Testis (tissue), 3 donors: ENCODE results near the gene COL13A1. TPM values are rescaled to one million over a fixed set of nuclear protein-coding genes. Genes with fewer than 3 reads are reported as not detected.

Source experiments
- DNase-seq: peaks from one replicate; pipeline ENCODE4 v3.0.0-alpha.2; 2019
- H3K27ac ChIP-seq, 2 donors: fragments of 200-600 bp; sonication (generic); one replicate each; pipeline ENCODE4 v1.5.1; 2019
- H3K27me3 ChIP-seq: fragments of 200-600 bp; sonication (generic); one replicate; pipeline ENCODE4 v1.5.1; 2019
- H3K36me3 ChIP-seq: fragments of 200-600 bp; sonication (generic); one replicate; pipeline ENCODE4 v1.5.1; 2017; ENCODE audit warnings: low read depth; ENCODE audit errors: missing control alignments
- H3K4me1 ChIP-seq: fragments of 200-600 bp; sonication (generic); one replicate; pipeline ENCODE4 v1.5.1; 2019
- H3K4me3 ChIP-seq, 2 donors: fragments of 200-600 bp; sonication (generic); one replicate each; pipeline ENCODE4 v1.5.1; 2017 to 2019
- H3K9me3 ChIP-seq: fragments of 200-600 bp; sonication (generic); one replicate; pipeline ENCODE4 v1.5.1; 2017
- CTCF ChIP-seq, 3 experiments: fragments of 450-650 bp in 2 of 3; fragments of 200-600 bp in 1 of 3; sonication (generic) in 1 of 3; IDR thresholded peaks; one replicate each; pipeline ENCODE4 v1.5.1; 2016 to 2019; ENCODE audit warnings: antibody characterized with exemption in 3 of 3, mild to moderate bottlenecking in 2 of 3, moderate library complexity in 1 of 3
- POLR2A ChIP-seq: fragments of 450-650 bp; IDR thresholded peaks from one replicate; pipeline ENCODE4 v1.6.1; 2017; ENCODE audit warnings: antibody characterized with exemption, mild to moderate bottlenecking, moderate library complexity
- WGBS, 2 donors: methylation state at CpG; one replicate each; pipeline ENCODE4 v1.1.5; 2018; 5-methylcytosine and 5-hydroxymethylcytosine counted together
- intact Hi-C: fragments of 100-400 bp; cut with DNase I; formaldehyde crosslinking; loops from one replicate; pipeline ENCODE4 v1.15.1; 2023; ENCODE audit warnings: low total_unique reads
- polyA plus RNA-seq: library from polyadenylated mRNA; stranded (reverse); fragments of 350-450 nt; fragmentation: Illumina TruSeq; extraction: RNeasy Lipid Tissue Mini Kit (QIAGEN cat#74804); gene quantifications from one replicate; pipeline ENCODE4 v1.2.3, GENCODE V29; 2014; ENCODE audit warnings: low read depth, low replicate concordance; ENCODE audit not compliant: insufficient read depth
- total RNA-seq, 2 donors: library from RNA; depleted of rRNA; stranded (reverse); fragments of >200 nt; gene quantifications; one replicate each; pipeline ENCODE4 v1.2.3, GENCODE V29; 2016

The COL13A1 gene
- total and polyA plus RNA-seq, 3 donors from 2014 or later: 0.94 to 2.5 (median 1.5) TPM

GRCh38 chr10:69884024-69884367, 82.3 kb downstream of the COL13A1 start:
- TF ChIP-seq CTCF (IDR thresholded peaks at IDR 0.05) (no peak), POLR2A (no peak)
- H3K4me1 ChIP-seq: peaks cover 6% of the 10 kb centered on the region
- no peaks in the 10 kb centered on the region for H3K27me3 ChIP-seq
- no peaks in the 10 kb centered on the region for H3K36me3 ChIP-seq
- no peak for DNase-seq
- no peak overlapping the region for H3K4me3 ChIP-seq
- intact Hi-C loops: no loop called here
- 91% methylated on average over 3 of the region's 3 CpGs for WGBS, 2 donors
- H3K27ac ChIP-seq: no peak overlapping the region
- H3K9me3 ChIP-seq: no peaks in the 10 kb centered on the region

GRCh38 chr10:69884686-69885085, 83.0 kb downstream of the COL13A1 start:
- no peak for TF ChIP-seq CTCF (IDR thresholded peaks at IDR 0.05)
- Histone ChIP-seq H3K36me3 (no peaks in the 10 kb centered on the region), H3K27me3 (no peaks in the 10 kb centered on the region), H3K4me1 (peaks cover 5% of the 10 kb centered on the region), H3K9me3 (no peaks in the 10 kb centered on the region), H3K4me3 (no peak overlapping the region), H3K27ac (no peak overlapping the region)
- no peak for DNase-seq
- intact Hi-C loops: no loop called here
- 92 to 93% methylated on average over 5 of the region's 5 CpGs for WGBS, 2 donors

- Histone ChIP-seq H3K4me1 (no peaks in the 10 kb centered on the region), H3K9me3 (no peaks in the 10 kb centered on the region), H3K36me3 (no peaks in the 10 kb centered on the region), H3K4me3 (no peak overlapping the region), H3K27ac (no peak overlapping the region), H3K27me3 (no peaks in the 10 kb centered on the region)
- no peak for DNase-seq
- TF ChIP-seq POLR2A (no peak), CTCF (IDR thresholded peaks at IDR 0.05) (peak in 2 of 3 experiments; percentile 30 to 60)
- 61 to 80% methylated on average over 8 of the region's 8 CpGs for WGBS, 2 donors
- intact Hi-C loops: no loop called here
Measured at GRCh38 chr10:69885379-69886013, 83.8 kb downstream of the COL13A1 start.

GRCh38 chr10:69888882-69889584, 87.3 kb downstream of the COL13A1 start:
- Histone ChIP-seq H3K36me3 (no peaks in the 10 kb centered on the region), H3K27me3 (no peaks in the 10 kb centered on the region), H3K4me3 (no peak overlapping the region), H3K4me1 (no peaks in the 10 kb centered on the region), H3K27ac (no peak overlapping the region), H3K9me3 (no peaks in the 10 kb centered on the region)
- DNase-seq: no peak
- TF ChIP-seq POLR2A (no peak), CTCF (IDR thresholded peaks at IDR 0.05) (no peak)
- WGBS, 2 donors: 81 to 92% methylated on average over 9 to 12 of the region's 12 CpGs
- intact Hi-C loops: no loop called here
